Neural cell (in vitro differentiated cells): ENCODE measurements around the gene NELL2. TPM values are rescaled to one million over a fixed set of nuclear protein-coding genes. Genes with fewer than 3 reads are reported as not detected.
"Not testable (repeated sequence)": the region's sequence is repeated elsewhere in the genome, so short reads cannot be mapped to it uniquely, and the experiment has no call there.

Experiments used
- H2AFZ ChIP-seq: fragments of 200-600, 300-800 bp; sonication (generic), shearing (Covaris generic); 2 replicates; pipeline ENCODE4 v1.6.0; 2014; ENCODE audit warnings: low read depth, mild to moderate bottlenecking, antibody characterized with exemption, low read length, moderate library complexity
- H3F3A ChIP-seq: fragments of 200-600 bp; shearing (Covaris generic); 2 replicates; pipeline ENCODE4 v1.6.1; 2016; ENCODE audit warnings: mild to moderate bottlenecking, moderate library complexity, mixed read lengths, antibody characterized with exemption, low read length; ENCODE audit not compliant: insufficient read depth, poor library complexity, severe bottlenecking
- H3K27ac ChIP-seq: fragments of 200-600, 300-800 bp; sonication (generic), shearing (Covaris generic); 2 replicates; pipeline ENCODE4 v1.5.1; 2014; ENCODE audit warnings: mild to moderate bottlenecking, low read length, moderate library complexity
- H3K27me3 ChIP-seq: fragments of 300-800, 200-600 bp; sonication (generic), shearing (Covaris generic); 2 replicates; pipeline ENCODE4 v1.6.0; 2014; ENCODE audit warnings: mild to moderate bottlenecking, low read depth, low read length, moderate library complexity; ENCODE audit not compliant: insufficient read depth
- H3K36me3 ChIP-seq: fragments of 300-800, 200-600 bp; sonication (generic), shearing (Covaris generic); 2 replicates; pipeline ENCODE4 v1.5.1; 2014; ENCODE audit warnings: mild to moderate bottlenecking, antibody characterized with exemption, low read length, moderate library complexity; ENCODE audit not compliant: insufficient read depth
- H3K4me2 ChIP-seq: fragments of 300-800, 200-600 bp; sonication (generic), shearing (Covaris generic); 2 replicates; pipeline ENCODE4 v1.6.0; 2014; ENCODE audit warnings: mild to moderate bottlenecking, low read length
- H3K4me3 ChIP-seq: fragments of 300-800, 200-600 bp; sonication (generic), shearing (Covaris generic); 2 replicates; pipeline ENCODE4 v1.5.1; 2014; ENCODE audit warnings: mild to moderate bottlenecking, low read length, moderate library complexity
- H3K79me2 ChIP-seq: fragments of 200-600 bp; shearing (Covaris generic); replicated peaks from 2 replicates; pipeline ENCODE4 v1.6.0; 2014; ENCODE audit warnings: mild to moderate bottlenecking, low read length, moderate library complexity; ENCODE audit not compliant: insufficient read depth
- H3K9ac ChIP-seq: fragments of 300-800, 200-600 bp; sonication (generic), shearing (Covaris generic); 2 replicates; pipeline ENCODE4 v1.6.1; 2016; ENCODE audit warnings: mild to moderate bottlenecking, low read length, mixed read lengths
- H3K9me2 ChIP-seq: fragments of 200-600 bp; shearing (Covaris generic); 2 replicates; pipeline ENCODE4 v1.6.1; 2016; ENCODE audit warnings: mild to moderate bottlenecking, low read length, mixed read lengths; ENCODE audit not compliant: insufficient read depth
- H3K9me3 ChIP-seq: fragments of 200-600, 300-800 bp; sonication (generic), shearing (Covaris generic); 2 replicates; pipeline ENCODE4 v1.6.1; 2016; ENCODE audit warnings: mild to moderate bottlenecking, mixed run types, low read length, moderate library complexity, mixed read lengths
- H4K20me1 ChIP-seq: fragments of 200-600 bp; shearing (Covaris generic); 2 replicates; pipeline ENCODE4 v1.6.1; 2016; ENCODE audit warnings: mild to moderate bottlenecking, mixed run types; ENCODE audit not compliant: insufficient read depth
- EP300 ChIP-seq: fragments of 450-650 bp; conservative IDR thresholded peaks from 2 replicates; pipeline ENCODE4 v1.6.1; 2014; ENCODE audit warnings: antibody characterized with exemption, mild to moderate bottlenecking, moderate library complexity; ENCODE audit not compliant: poor library complexity, severe bottlenecking
- EZH2 ChIP-seq: fragments of 200-600, 300-800 bp; shearing (Covaris generic), sonication (generic); IDR thresholded peaks from 2 replicates; pipeline ENCODE4 v1.6.1; 2014; ENCODE audit warnings: antibody characterized with exemption, low read length, borderline replicate concordance, mild to moderate bottlenecking; ENCODE audit not compliant: insufficient read depth, poor library complexity, severe bottlenecking
- MXI1 ChIP-seq: fragments of 450-650 bp; conservative IDR thresholded peaks from 2 replicates; pipeline ENCODE4 v1.6.1; 2014; ENCODE audit warnings: antibody characterized with exemption, mild to moderate bottlenecking; ENCODE audit not compliant: poor library complexity, severe bottlenecking
- POLR2AphosphoS5 ChIP-seq: IDR thresholded peaks from 2 replicates; pipeline ENCODE4 v1.6.1; 2012
- RAD21 ChIP-seq: fragments of 450-650 bp; conservative IDR thresholded peaks from 2 replicates; pipeline ENCODE4 v1.6.1; 2014; ENCODE audit warnings: antibody characterized with exemption, mild to moderate bottlenecking, moderate library complexity
- SMC3 ChIP-seq: fragments of 450-650 bp; conservative IDR thresholded peaks from 2 replicates; pipeline ENCODE4 v1.6.1; 2014; ENCODE audit warnings: antibody characterized with exemption, mild to moderate bottlenecking, moderate library complexity; ENCODE audit not compliant: poor library complexity
- TAF1 ChIP-seq: IDR thresholded peaks from 2 replicates; pipeline ENCODE4 v1.6.1; 2012; ENCODE audit warnings: low read depth
- polyA plus RNA-seq: library from polyadenylated mRNA; depleted of rRNA; stranded (reverse); fragments of >200 nt; gene quantifications from 2 replicates; pipeline ENCODE4 v1.2.3, GENCODE V29; 2014
- TF ChIP-seq, protein P1 (sequence below): IDR thresholded peaks from 2 replicates; pipeline ENCODE4 v1.6.1; 2012; ENCODE audit warnings: borderline replicate concordance
- TF ChIP-seq, protein P2 (sequence below): fragments of 450-650 bp; IDR thresholded peaks from 2 replicates; pipeline ENCODE4 v1.5.1; 2014; ENCODE audit warnings: antibody characterized with exemption, mild to moderate bottlenecking, moderate library complexity; ENCODE audit not compliant: poor library complexity, severe bottlenecking

NELL2 gene
- polyA plus RNA-seq, 1 donor from 2014 or later: 41.8 TPM

DNA sequence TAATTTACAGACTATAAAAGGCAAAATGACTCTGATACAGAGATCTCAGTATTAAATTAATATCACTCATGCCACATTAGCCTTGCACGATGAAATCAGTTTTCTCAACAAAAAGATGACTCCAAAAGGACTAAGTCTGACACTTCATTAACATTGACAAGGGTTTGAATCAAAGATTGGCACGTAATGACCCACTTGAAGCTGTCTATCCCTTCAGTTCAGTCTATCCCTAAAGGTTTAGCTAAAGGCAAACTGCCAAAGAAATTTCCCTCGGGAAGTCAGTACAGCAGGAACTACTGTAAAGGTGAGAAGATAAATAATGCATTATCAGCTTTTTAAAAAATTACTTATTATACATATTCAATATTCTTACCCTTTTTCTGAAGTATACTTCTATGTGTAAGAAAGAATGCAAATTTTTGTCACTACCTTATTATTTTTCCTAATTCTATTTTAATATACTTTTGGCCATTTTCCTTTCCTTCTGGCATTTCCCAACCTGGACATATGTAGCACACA lies 127.1 kb downstream of the NELL2 start (continued):
- TF ChIP-seq, protein P1, sequence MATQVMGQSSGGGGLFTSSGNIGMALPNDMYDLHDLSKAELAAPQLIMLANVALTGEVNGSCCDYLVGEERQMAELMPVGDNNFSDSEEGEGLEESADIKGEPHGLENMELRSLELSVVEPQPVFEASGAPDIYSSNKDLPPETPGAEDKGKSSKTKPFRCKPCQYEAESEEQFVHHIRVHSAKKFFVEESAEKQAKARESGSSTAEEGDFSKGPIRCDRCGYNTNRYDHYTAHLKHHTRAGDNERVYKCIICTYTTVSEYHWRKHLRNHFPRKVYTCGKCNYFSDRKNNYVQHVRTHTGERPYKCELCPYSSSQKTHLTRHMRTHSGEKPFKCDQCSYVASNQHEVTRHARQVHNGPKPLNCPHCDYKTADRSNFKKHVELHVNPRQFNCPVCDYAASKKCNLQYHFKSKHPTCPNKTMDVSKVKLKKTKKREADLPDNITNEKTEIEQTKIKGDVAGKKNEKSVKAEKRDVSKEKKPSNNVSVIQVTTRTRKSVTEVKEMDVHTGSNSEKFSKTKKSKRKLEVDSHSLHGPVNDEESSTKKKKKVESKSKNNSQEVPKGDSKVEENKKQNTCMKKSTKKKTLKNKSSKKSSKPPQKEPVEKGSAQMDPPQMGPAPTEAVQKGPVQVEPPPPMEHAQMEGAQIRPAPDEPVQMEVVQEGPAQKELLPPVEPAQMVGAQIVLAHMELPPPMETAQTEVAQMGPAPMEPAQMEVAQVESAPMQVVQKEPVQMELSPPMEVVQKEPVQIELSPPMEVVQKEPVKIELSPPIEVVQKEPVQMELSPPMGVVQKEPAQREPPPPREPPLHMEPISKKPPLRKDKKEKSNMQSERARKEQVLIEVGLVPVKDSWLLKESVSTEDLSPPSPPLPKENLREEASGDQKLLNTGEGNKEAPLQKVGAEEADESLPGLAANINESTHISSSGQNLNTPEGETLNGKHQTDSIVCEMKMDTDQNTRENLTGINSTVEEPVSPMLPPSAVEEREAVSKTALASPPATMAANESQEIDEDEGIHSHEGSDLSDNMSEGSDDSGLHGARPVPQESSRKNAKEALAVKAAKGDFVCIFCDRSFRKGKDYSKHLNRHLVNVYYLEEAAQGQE: no peak
- no peak for TF ChIP-seq SMC3

DNA sequence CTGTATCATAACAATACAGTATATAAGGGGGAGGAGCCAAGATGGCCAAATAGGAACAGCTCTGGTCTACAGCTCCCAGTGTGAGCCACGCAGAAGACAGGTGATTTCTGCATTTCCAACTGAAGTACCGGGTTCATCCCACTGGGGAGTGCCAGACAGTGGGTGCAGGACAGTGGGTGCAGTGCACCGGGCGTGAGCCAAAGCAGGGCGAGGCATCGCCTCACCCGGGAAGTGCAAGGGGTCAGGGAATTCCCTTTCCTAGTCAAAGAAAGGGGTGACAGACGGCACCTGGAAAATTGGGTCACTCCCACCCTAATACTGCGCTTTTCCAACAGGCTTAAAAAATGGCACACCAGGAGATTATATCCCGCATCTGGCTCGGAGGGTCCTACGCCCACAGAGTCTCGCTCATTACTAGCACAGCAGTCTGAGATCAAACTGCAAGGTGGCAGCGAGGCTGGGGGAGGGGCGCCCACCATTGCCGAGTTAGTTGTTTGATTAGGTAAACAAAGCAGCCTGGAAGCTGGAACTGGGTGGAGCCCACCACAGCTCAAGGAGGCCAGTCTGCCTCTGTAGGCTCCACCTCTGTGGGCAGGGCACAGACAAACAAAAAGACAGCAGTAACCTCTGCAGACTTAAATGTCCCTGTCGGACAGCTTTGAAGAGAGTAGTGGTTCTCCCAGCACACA lies 134.7 kb downstream of the NELL2 start:
- H3K27ac ChIP-seq, H3K9me2 ChIP-seq, H4K20me1 ChIP-seq, H3K27me3 ChIP-seq, H3K4me3 ChIP-seq, H3K4me2 ChIP-seq, H2AFZ ChIP-seq, H3K9ac ChIP-seq, H3K9me3 ChIP-seq, H3K36me3 ChIP-seq, H3F3A ChIP-seq, H3K79me2 ChIP-seq: not testable (repeated sequence)

DNA sequence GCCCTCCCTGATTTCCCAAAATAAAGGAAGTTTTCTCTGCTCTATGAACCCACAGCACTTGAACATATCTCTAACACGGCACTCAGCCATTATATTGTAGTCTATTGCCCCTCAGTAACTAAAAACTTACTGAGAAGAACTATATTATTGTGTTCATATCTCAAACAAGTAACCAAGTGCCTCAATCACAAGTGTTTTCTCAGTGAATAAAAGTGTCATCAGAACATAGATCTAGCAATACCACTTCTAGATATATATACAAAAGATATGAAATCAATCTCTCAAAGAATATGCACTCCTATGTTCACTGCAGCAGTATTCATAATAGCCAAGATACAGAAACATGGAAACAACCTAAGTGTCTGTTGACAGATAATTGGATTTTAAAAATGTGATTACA lies 138.1 kb downstream of the NELL2 start:
- H3K4me3 ChIP-seq: no peak overlapping the region
- TF ChIP-seq EZH2 (no peak), POLR2AphosphoS5 (no peak), EP300 (no peak), RAD21 (no peak), MXI1 (no peak), SMC3 (no peak), TAF1 (no peak)
- TF ChIP-seq, protein P1: no peak
- TF ChIP-seq, protein P2, sequence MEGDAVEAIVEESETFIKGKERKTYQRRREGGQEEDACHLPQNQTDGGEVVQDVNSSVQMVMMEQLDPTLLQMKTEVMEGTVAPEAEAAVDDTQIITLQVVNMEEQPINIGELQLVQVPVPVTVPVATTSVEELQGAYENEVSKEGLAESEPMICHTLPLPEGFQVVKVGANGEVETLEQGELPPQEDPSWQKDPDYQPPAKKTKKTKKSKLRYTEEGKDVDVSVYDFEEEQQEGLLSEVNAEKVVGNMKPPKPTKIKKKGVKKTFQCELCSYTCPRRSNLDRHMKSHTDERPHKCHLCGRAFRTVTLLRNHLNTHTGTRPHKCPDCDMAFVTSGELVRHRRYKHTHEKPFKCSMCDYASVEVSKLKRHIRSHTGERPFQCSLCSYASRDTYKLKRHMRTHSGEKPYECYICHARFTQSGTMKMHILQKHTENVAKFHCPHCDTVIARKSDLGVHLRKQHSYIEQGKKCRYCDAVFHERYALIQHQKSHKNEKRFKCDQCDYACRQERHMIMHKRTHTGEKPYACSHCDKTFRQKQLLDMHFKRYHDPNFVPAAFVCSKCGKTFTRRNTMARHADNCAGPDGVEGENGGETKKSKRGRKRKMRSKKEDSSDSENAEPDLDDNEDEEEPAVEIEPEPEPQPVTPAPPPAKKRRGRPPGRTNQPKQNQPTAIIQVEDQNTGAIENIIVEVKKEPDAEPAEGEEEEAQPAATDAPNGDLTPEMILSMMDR: no peak
- no peaks in the 10 kb centered on the region for H3K27me3 ChIP-seq

More for the DNA sequence above, 138.1 kb downstream of the NELL2 start:
- Histone ChIP-seq H3F3A (no peaks in the 10 kb centered on the region), H3K79me2 (no peaks in the 10 kb centered on the region), H3K4me2 (no peak overlapping the region), H3K9me3 (no peaks in the 10 kb centered on the region), H3K36me3 (peaks cover 4% of the 10 kb centered on the region), H3K9ac (no peak overlapping the region), H2AFZ (no peak overlapping the region), H3K27ac (no peak overlapping the region), H4K20me1 (no peaks in the 10 kb centered on the region), H3K9me2 (no peaks in the 10 kb centered on the region)
